Measurements from ENCODE around the gene CKAP2L. TPM values are rescaled to one million over a fixed set of nuclear protein-coding genes. Genes with fewer than 3 reads are reported as not detected.
"Not testable (repeated sequence)": the region's sequence is repeated elsewhere in the genome, so short reads cannot be mapped to it uniquely, and the experiment has no call there.

CKAP2L gene
- total RNA-seq, 1 donor from 2014 or later: 5.1 TPM

- Mint-ChIP-seq H3K27me3 (ENCODE audit: low read depth) (peaks cover 3% of the 10 kb centered on the region), H3K4me1 (ENCODE audit: low read depth) (peaks cover 5% of the 10 kb centered on the region), H3K36me3 (ENCODE audit: low read depth) (no peaks in the 10 kb centered on the region), H3K27ac (ENCODE audit: unreplicated experiment) (no peak overlapping the region), H3K4me3 (ENCODE audit: unreplicated experiment) (no peak overlapping the region), H3K9me3 (ENCODE audit: low read depth) (no peaks in the 10 kb centered on the region)
- DNase-seq (ENCODE audit: low spot score): no peak
- TF ChIP-seq, protein P1, sequence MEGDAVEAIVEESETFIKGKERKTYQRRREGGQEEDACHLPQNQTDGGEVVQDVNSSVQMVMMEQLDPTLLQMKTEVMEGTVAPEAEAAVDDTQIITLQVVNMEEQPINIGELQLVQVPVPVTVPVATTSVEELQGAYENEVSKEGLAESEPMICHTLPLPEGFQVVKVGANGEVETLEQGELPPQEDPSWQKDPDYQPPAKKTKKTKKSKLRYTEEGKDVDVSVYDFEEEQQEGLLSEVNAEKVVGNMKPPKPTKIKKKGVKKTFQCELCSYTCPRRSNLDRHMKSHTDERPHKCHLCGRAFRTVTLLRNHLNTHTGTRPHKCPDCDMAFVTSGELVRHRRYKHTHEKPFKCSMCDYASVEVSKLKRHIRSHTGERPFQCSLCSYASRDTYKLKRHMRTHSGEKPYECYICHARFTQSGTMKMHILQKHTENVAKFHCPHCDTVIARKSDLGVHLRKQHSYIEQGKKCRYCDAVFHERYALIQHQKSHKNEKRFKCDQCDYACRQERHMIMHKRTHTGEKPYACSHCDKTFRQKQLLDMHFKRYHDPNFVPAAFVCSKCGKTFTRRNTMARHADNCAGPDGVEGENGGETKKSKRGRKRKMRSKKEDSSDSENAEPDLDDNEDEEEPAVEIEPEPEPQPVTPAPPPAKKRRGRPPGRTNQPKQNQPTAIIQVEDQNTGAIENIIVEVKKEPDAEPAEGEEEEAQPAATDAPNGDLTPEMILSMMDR (IDR thresholded peaks at IDR 0.05): no peak
Measured at GRCh38 chr2:112722816-112723546, 41.4 kb downstream of the CKAP2L start.

DNA sequence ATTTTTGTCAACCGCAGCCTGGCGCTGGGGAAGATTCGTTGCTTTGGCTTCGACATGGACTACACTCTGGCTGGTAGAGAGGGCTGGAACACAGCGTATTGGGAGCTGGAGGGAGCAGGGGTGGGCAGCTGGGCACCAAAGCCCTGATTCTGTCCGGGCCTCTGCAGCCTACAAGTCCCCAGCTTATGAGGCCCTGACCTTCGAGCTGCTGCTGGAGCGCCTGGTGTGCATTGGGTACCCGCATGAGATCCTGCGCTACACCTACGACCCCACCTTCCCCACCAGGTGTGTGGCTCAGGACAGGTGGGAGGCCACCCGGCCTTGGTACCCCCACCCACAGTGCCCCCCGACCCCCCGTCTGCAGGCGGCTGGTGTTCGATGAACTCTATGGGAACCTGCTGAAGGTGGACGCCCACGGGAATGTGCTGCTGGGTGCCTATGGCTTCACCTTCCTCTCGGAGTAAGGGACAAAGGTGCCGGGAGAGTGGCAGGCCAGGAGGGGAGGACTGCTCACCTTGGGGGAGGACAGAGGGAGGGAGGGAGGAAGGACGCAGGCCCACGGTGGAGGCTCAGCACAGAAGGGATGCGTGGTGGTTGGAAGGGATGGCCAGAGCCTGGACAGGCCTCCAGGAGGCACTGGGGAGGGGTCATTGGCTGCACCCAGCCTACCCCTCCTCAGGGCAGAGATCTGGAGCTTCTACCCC lies 42.4 kb downstream of the CKAP2L start:
- peaks cover 3% of the 10 kb centered on the region for H3K27me3 Mint-ChIP-seq (ENCODE audit: low read depth)
- H3K4me3 Mint-ChIP-seq (ENCODE audit: unreplicated experiment): no peak overlapping the region
- H3K9me3 Mint-ChIP-seq (ENCODE audit: low read depth): peaks cover 3% of the 10 kb centered on the region
- DNase-seq (ENCODE audit: low spot score): no peak
- no peaks in the 10 kb centered on the region for H3K36me3 Mint-ChIP-seq (ENCODE audit: low read depth)
- peaks cover 5% of the 10 kb centered on the region for H3K4me1 Mint-ChIP-seq (ENCODE audit: low read depth)
- TF ChIP-seq, protein P1 (IDR thresholded peaks at IDR 0.05): no peak
- H3K27ac Mint-ChIP-seq (ENCODE audit: unreplicated experiment): no peak overlapping the region

DNA sequence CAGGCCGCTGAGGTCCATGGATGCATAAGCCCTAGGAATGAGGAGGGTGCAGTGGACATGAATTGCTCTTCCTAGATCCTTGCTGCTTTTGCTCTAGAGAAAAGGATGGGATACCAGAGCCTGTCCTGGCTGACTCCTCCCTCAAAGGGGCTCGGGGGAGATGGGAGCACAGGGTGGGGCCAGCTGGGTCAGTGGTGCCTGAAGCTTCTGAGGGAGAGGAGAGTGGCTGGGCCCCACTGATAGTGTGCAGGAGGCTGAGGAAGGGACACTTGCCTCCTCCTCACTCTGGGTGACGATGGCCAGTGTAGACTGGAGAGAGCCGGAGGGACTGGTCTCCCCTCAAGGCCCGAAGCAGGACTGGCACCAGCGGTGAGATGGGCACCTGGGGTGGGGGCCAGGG lies 43.6 kb downstream of the CKAP2L start, which contains the start of gene NT5DC4:
TSS of gene NT5DC4 (plus strand) at position 236 of the 400 bp plus-strand sequence. CDS start at position 296, 60 bp downstream.
- DNase-seq (ENCODE audit: low spot score): no peak
- H3K9me3 Mint-ChIP-seq (ENCODE audit: low read depth): peaks cover 3% of the 10 kb centered on the region
- no peaks in the 10 kb centered on the region for H3K4me1 Mint-ChIP-seq (ENCODE audit: low read depth)
- no peak within 1 kb of the TSS for H3K27ac Mint-ChIP-seq (ENCODE audit: unreplicated experiment)
- no peaks in the 10 kb centered on the region for H3K36me3 Mint-ChIP-seq (ENCODE audit: low read depth)
- TF ChIP-seq, protein P1 (IDR thresholded peaks at IDR 0.05): no peak
- peaks cover 3% of the 10 kb centered on the region for H3K27me3 Mint-ChIP-seq (ENCODE audit: low read depth)
- no peak within 1 kb of the TSS for H3K4me3 Mint-ChIP-seq (ENCODE audit: unreplicated experiment)

GRCh38 chr2:112718863-112719370 lies 45.5 kb downstream of the CKAP2L start:
- Mint-ChIP-seq H3K36me3 (ENCODE audit: low read depth) (no peaks in the 10 kb centered on the region), H3K4me3 (ENCODE audit: unreplicated experiment) (no peak overlapping the region), H3K27ac (ENCODE audit: unreplicated experiment) (no peak overlapping the region), H3K4me1 (ENCODE audit: low read depth) (no peaks in the 10 kb centered on the region), H3K9me3 (ENCODE audit: low read depth) (peaks cover 3% of the 10 kb centered on the region), H3K27me3 (ENCODE audit: low read depth) (peaks cover 3% of the 10 kb centered on the region)
- TF ChIP-seq, protein P1 (IDR thresholded peaks at IDR 0.05): no peak
- no peak for DNase-seq (ENCODE audit: low spot score)

DNA sequence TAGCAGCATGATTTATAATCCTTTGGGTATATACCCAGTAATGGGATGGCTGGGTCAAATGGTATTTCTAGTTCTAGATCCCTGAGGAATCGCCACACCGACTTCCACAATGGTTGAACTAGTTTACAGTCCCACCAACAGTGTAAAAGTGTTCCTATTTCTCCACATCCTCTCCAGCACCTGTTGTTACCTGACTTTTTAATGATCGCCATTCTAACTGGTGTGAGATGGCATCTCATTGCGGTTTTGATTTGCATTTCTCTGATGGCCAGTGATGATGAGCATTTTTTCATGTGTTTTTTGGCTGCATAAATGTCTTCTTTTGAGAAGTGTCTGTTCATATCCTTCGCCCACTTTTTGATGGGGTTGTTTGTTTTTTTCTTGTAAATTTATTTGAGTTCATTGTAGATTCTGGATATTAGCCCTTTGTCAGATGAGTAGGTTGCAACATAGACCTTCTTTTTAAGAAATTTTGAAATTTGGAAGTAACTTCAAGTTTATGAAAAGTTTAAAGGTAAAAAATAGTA lies 47.5 kb downstream of the CKAP2L start:
- not testable (repeated sequence) for H3K36me3 Mint-ChIP-seq (ENCODE audit: low read depth)

GRCh38 chr2:112716094-112716493 lies 48.3 kb downstream of the CKAP2L start:
- H3K4me3 Mint-ChIP-seq (ENCODE audit: unreplicated experiment); H3K27me3 Mint-ChIP-seq (ENCODE audit: low read depth); H3K27ac Mint-ChIP-seq (ENCODE audit: unreplicated experiment); H3K4me1 Mint-ChIP-seq (ENCODE audit: low read depth); H3K9me3 Mint-ChIP-seq (ENCODE audit: low read depth); DNase-seq (ENCODE audit: low spot score); H3K36me3 Mint-ChIP-seq (ENCODE audit: low read depth): not testable (repeated sequence)

More for the DNA sequence above, 47.5 kb downstream of the CKAP2L start:
- not testable (repeated sequence) for DNase-seq (ENCODE audit: low spot score); H3K27ac Mint-ChIP-seq (ENCODE audit: unreplicated experiment); H3K27me3 Mint-ChIP-seq (ENCODE audit: low read depth); H3K4me3 Mint-ChIP-seq (ENCODE audit: unreplicated experiment); H3K9me3 Mint-ChIP-seq (ENCODE audit: low read depth); H3K4me1 Mint-ChIP-seq (ENCODE audit: low read depth)

Measured in chondrocyte (in vitro differentiated cells).